HL-60 (cell line): ENCODE results near the gene PGS1.

Source experiments
- POLR2AphosphoS5 ChIP-seq: IDR thresholded peaks from 2 replicates; pipeline ENCODE4 v1.6.1; 2012; ENCODE audit warnings: low read depth
- SPI1 ChIP-seq: IDR thresholded peaks from 2 replicates; pipeline ENCODE4 v1.6.1; 2012; ENCODE audit warnings: low read depth, mild to moderate bottlenecking, borderline replicate concordance
- TF ChIP-seq, protein P1 (sequence below): IDR thresholded peaks from one replicate; pipeline ENCODE4 v1.5.1; 2011; ENCODE audit warnings: low read length, control low read depth, inconsistent platforms; ENCODE audit not compliant: insufficient read depth
- TF ChIP-seq, protein P2 (sequence below): IDR thresholded peaks from 2 replicates; pipeline ENCODE4 v1.6.1; 2012; ENCODE audit warnings: low read depth; ENCODE audit not compliant: insufficient replicate concordance

DNA sequence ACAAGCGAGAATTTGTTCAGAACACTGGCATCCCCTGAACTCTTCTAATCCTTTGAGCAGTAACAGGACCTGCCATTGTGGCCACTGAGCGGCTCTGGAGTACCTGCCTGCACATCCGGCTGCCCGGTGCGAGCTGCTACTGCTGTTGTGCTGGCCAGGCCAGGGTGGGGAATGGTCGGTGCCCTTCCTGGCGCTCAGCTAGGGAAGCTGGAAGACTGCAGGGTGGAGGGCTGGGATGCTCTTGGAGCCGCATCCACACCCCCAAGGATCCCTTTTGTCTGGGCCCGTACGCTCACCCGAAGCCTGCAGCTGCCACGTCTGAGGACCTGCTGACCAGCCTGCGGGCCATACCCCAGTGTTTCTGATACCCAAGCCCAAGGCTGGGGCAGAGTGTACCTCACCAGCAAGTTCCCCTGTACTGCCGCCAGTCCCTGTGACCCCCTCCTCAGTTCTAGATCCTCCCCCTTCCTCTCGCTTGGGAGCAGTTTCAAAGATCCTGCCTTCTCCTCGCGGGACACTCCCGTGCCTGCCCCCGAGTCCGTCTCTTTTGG lies 49.7 kb downstream of the PGS1 start:
- TF ChIP-seq, protein P1, sequence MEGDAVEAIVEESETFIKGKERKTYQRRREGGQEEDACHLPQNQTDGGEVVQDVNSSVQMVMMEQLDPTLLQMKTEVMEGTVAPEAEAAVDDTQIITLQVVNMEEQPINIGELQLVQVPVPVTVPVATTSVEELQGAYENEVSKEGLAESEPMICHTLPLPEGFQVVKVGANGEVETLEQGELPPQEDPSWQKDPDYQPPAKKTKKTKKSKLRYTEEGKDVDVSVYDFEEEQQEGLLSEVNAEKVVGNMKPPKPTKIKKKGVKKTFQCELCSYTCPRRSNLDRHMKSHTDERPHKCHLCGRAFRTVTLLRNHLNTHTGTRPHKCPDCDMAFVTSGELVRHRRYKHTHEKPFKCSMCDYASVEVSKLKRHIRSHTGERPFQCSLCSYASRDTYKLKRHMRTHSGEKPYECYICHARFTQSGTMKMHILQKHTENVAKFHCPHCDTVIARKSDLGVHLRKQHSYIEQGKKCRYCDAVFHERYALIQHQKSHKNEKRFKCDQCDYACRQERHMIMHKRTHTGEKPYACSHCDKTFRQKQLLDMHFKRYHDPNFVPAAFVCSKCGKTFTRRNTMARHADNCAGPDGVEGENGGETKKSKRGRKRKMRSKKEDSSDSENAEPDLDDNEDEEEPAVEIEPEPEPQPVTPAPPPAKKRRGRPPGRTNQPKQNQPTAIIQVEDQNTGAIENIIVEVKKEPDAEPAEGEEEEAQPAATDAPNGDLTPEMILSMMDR, result no peak
- TF ChIP-seq POLR2AphosphoS5, result no peak
- no peak for TF ChIP-seq SPI1
- TF ChIP-seq, protein P2, sequence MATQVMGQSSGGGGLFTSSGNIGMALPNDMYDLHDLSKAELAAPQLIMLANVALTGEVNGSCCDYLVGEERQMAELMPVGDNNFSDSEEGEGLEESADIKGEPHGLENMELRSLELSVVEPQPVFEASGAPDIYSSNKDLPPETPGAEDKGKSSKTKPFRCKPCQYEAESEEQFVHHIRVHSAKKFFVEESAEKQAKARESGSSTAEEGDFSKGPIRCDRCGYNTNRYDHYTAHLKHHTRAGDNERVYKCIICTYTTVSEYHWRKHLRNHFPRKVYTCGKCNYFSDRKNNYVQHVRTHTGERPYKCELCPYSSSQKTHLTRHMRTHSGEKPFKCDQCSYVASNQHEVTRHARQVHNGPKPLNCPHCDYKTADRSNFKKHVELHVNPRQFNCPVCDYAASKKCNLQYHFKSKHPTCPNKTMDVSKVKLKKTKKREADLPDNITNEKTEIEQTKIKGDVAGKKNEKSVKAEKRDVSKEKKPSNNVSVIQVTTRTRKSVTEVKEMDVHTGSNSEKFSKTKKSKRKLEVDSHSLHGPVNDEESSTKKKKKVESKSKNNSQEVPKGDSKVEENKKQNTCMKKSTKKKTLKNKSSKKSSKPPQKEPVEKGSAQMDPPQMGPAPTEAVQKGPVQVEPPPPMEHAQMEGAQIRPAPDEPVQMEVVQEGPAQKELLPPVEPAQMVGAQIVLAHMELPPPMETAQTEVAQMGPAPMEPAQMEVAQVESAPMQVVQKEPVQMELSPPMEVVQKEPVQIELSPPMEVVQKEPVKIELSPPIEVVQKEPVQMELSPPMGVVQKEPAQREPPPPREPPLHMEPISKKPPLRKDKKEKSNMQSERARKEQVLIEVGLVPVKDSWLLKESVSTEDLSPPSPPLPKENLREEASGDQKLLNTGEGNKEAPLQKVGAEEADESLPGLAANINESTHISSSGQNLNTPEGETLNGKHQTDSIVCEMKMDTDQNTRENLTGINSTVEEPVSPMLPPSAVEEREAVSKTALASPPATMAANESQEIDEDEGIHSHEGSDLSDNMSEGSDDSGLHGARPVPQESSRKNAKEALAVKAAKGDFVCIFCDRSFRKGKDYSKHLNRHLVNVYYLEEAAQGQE, result no peak
